Ascending aorta (tissue), 2 donors: ENCODE measurements around the gene CSTPP1. TPM values are rescaled to one million over a fixed set of nuclear protein-coding genes. Genes with fewer than 3 reads are reported as not detected.

Source experiments
- DNase-seq, 2 donors: peaks; one replicate each; pipeline ENCODE4 v3.0.0-alpha.2; 2019; ENCODE audit warnings: low spot score in 2 of 2
- H3K27ac ChIP-seq, 2 donors: fragments of 200-600 bp; sonication (generic); one replicate each; pipeline ENCODE4 v1.5.1; 2016 to 2017; ENCODE audit warnings: mild to moderate bottlenecking in 1 of 2
- H3K27me3 ChIP-seq: fragments of 200-600 bp; sonication (generic); one replicate; pipeline ENCODE4 v1.5.1; 2017
- H3K36me3 ChIP-seq, 2 donors: fragments of 200-600 bp; sonication (generic); one replicate each; pipeline ENCODE4 v1.5.1; 2016
- H3K4me1 ChIP-seq, 2 donors: fragments of 200-600 bp; sonication (generic); one replicate each; pipeline ENCODE4 v1.5.1; 2016 to 2017; ENCODE audit warnings: mild to moderate bottlenecking in 1 of 2
- H3K4me3 ChIP-seq, 2 donors: fragments of 200-600 bp; sonication (generic); one replicate each; pipeline ENCODE4 v1.5.1; 2016 to 2017; ENCODE audit warnings: mild to moderate bottlenecking in 1 of 2
- H3K9me3 ChIP-seq, 2 donors: fragments of 200-600 bp; sonication (generic); one replicate each; pipeline ENCODE4 v1.5.1; 2016
- CTCF ChIP-seq, 3 experiments: fragments of 200-600 bp in 2 of 3; fragments of 450-650 bp in 1 of 3; sonication (generic) in 2 of 3; IDR thresholded peaks; one replicate each; pipeline ENCODE4 v1.5.1; 2016 to 2019; ENCODE audit warnings: antibody characterized with exemption in 3 of 3, mild to moderate bottlenecking in 1 of 3, moderate library complexity in 1 of 3
- intact Hi-C: fragments of 100-400 bp; cut with DNase I; formaldehyde crosslinking; loops from one replicate; pipeline ENCODE4 v1.15.1; 2023
- total RNA-seq: library from RNA; depleted of rRNA; stranded (reverse); fragments of >200 nt; gene quantifications from one replicate; pipeline ENCODE4 v1.1.0, GENCODE V29; 2016

Gene CSTPP1
- total RNA-seq, 1 donor from 2014 or later: 16.6 TPM

DNA sequence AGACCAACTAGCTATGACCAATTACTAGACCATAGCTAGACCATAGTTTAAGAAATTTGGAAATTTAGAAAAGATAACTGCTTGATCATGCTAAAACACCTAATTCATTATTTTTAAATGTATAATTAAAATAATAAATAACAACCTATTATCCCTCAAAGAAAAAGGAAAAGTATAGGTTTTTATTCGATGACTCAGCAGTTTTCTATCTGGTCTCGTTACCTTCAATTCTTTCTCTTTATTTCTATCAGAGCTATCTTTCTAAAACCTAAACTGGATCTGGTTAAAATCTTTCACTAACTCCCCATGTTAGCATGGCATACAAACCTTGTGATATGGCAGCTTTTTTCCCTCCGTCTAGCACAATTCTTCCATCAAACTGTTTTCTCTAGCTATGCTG lies 27.3 kb downstream of the CSTPP1 start:
- Histone ChIP-seq H3K4me1 (no peaks in the 10 kb centered on the region), H3K4me3 (no peak overlapping the region), H3K27me3 (no peaks in the 10 kb centered on the region), H3K27ac (no peak overlapping the region), H3K36me3 (no peaks in the 10 kb centered on the region), H3K9me3 (no peaks in the 10 kb centered on the region)
- TF ChIP-seq CTCF (IDR thresholded peaks at IDR 0.05): no peak
- DNase-seq: no peak
- intact Hi-C loops: no loop called here

- DNase-seq: no peak
- H3K36me3 ChIP-seq: no peaks in the 10 kb centered on the region
Observed at GRCh38 chr11:46966773-46967172, 30.2 kb downstream of the CSTPP1 start.

GRCh38 chr11:46967962-46968361 lies 31.4 kb downstream of the CSTPP1 start:
- H3K27ac ChIP-seq: no peak overlapping the region
- H3K4me3 ChIP-seq: no peak overlapping the region
- no peaks in the 10 kb centered on the region for H3K36me3 ChIP-seq
- intact Hi-C loops: no loop called here
- no peak for TF ChIP-seq CTCF (IDR thresholded peaks at IDR 0.05)
- no peaks in the 10 kb centered on the region for H3K4me1 ChIP-seq
- DNase-seq: no peak
- no peaks in the 10 kb centered on the region for H3K9me3 ChIP-seq
- no peaks in the 10 kb centered on the region for H3K27me3 ChIP-seq

More at GRCh38 chr11:46966773-46967172, 30.2 kb downstream of the CSTPP1 start:
- intact Hi-C loops: no loop called here
- Histone ChIP-seq H3K9me3 (no peaks in the 10 kb centered on the region), H3K4me3 (no peak overlapping the region), H3K4me1 (no peaks in the 10 kb centered on the region), H3K27me3 (no peaks in the 10 kb centered on the region), H3K27ac (no peak overlapping the region)
- no peak for TF ChIP-seq CTCF (IDR thresholded peaks at IDR 0.05)

DNA sequence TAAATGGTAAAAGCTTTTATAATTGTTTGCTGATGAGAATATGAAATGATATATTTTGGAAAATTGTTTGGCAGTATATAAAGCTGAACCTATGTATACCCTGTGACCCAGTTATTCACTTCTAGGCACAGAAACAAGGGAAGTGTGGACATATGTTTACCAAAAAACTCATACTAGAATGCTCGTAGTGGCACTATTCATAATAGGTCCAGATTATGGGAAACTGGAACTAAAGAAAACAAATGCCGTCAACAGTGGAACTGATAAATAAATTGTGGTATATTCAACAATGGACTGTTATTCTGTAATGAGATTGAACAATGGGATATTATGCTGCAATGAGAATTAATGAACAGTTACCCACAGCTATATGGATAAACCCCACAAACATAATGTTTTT lies 32.8 kb downstream of the CSTPP1 start:
- intact Hi-C loops: no loop called here
- Histone ChIP-seq H3K4me1 (no peaks in the 10 kb centered on the region), H3K9me3 (no peaks in the 10 kb centered on the region), H3K27me3 (no peaks in the 10 kb centered on the region), H3K27ac (no peak overlapping the region), H3K4me3 (no peak overlapping the region), H3K36me3 (no peaks in the 10 kb centered on the region)
- TF ChIP-seq CTCF (IDR thresholded peaks at IDR 0.05): no peak
- DNase-seq: no peak

DNA sequence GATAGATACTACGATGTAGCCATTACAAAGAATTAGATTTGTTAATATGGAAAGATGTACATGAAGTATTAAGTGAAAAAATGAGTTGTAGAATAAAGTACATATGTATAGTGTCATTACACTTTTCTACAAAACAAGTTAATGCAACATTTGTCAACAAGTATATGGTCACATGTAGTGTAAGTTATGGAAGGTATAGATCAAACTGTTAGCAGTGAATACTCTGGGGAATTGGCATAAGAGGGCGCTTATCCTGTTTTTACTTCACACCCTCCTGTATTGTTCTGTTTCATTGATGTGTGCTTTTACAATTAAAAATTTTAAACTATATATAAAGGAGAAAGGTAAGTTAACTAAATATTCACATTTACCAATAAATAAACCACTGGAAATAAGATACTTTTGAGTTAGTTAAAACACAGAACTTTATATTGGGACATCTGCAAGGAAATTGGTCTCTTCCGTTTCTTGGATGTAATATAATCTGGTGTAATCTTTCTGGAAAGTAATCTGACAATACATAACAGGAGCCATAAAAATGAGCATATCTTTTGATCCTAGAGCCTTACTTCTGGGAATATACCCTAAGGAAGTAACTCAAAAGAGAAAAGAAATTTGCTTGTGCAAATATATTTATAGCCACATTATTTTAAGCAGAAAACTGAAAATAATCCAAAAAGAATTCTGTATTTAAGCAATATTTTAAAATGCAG lies 34.5 kb downstream of the CSTPP1 start:
- no peaks in the 10 kb centered on the region for H3K36me3 ChIP-seq
- TF ChIP-seq CTCF (IDR thresholded peaks at IDR 0.05): no peak
- no peak overlapping the region for H3K4me3 ChIP-seq
- intact Hi-C loops: no loop called here
- no peak for DNase-seq
- H3K4me1 ChIP-seq: no peaks in the 10 kb centered on the region
- no peak overlapping the region for H3K27ac ChIP-seq
- H3K27me3 ChIP-seq: no peaks in the 10 kb centered on the region
- H3K9me3 ChIP-seq: no peaks in the 10 kb centered on the region

DNA sequence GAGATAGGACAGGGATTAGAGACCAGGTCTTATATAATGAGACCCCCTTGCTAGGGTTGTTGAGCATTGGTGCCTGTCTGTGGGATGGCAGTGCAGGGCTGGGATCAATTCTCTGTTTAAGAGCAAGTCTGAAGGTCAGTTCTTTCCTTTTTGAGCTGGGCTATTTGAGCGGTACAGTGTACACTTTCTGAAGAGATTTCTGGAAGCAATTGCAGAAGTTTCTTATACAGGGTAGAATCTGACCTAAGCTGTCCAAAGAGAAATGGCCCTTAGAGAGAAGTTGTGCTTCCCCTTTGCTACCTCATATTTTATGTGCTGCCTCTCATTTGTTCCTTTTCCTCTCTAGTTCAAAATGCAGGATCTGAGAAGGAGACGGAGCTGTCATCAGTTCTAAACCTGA lies 35.8 kb downstream of the CSTPP1 start:
- H3K4me1 ChIP-seq: no peaks in the 10 kb centered on the region
- no peaks in the 10 kb centered on the region for H3K36me3 ChIP-seq
- H3K4me3 ChIP-seq: no peak overlapping the region
- no peak overlapping the region for H3K27ac ChIP-seq
- no peak for TF ChIP-seq CTCF (IDR thresholded peaks at IDR 0.05)
- DNase-seq: no peak
- H3K9me3 ChIP-seq: no peaks in the 10 kb centered on the region
- intact Hi-C loops: no loop called here
- H3K27me3 ChIP-seq: no peaks in the 10 kb centered on the region
